Measurements from ENCODE around the gene OR6J1.

DNA sequence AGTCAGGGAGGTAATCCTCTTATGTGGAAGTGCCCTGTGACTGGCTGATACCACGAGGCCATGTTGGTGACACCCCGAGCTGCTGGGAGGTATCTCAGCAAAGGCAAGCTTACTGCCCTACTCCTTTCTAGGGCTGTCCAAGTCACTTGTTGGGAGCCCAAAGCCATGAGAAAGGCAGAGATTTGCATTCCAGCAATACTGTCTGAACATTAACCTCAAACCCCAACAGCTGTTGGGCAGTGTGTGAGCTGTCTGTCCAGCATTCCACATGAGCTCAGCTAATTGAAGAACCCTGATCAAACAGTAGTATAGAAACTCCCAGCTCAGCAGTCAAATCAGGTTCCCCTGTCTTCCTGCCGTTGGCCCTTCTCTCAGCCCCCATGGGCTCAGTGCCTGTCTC, 36.9 kb downstream of the OR6J1 start:
- TF ChIP-seq, protein P1, sequence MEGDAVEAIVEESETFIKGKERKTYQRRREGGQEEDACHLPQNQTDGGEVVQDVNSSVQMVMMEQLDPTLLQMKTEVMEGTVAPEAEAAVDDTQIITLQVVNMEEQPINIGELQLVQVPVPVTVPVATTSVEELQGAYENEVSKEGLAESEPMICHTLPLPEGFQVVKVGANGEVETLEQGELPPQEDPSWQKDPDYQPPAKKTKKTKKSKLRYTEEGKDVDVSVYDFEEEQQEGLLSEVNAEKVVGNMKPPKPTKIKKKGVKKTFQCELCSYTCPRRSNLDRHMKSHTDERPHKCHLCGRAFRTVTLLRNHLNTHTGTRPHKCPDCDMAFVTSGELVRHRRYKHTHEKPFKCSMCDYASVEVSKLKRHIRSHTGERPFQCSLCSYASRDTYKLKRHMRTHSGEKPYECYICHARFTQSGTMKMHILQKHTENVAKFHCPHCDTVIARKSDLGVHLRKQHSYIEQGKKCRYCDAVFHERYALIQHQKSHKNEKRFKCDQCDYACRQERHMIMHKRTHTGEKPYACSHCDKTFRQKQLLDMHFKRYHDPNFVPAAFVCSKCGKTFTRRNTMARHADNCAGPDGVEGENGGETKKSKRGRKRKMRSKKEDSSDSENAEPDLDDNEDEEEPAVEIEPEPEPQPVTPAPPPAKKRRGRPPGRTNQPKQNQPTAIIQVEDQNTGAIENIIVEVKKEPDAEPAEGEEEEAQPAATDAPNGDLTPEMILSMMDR (IDR thresholded peaks at IDR 0.05): no peak
- TF ChIP-seq POLR2A (IDR thresholded peaks at IDR 0.05): no peak

Data from body of pancreas (tissue), 4 donors.